Stimulated activated CD4-positive, alpha-beta T cell treated with anti-CD3 and anti-CD28 coated beads, Interleukin-12 subunit alpha, Interleukin-12 subunit beta, amount 100 ng/mL, for 48 hours (primary cell): ENCODE data around the gene MTARC2.
"Not testable (repeated sequence)": the region's sequence is repeated elsewhere in the genome, so short reads cannot be mapped to it uniquely, and the experiment has no call there.

ENCODE experiments used
- DNase-seq, 3 donors: peaks; one replicate each; pipeline ENCODE4 v3.0.0-alpha.2; 2020; ENCODE audit warnings: low read depth in 2 of 3, low spot score in 1 of 3

MTARC2 gene

GRCh38 chr1:220732137-220732536 lies 16.0 kb upstream of the MTARC2 start:
- DNase-seq: no peak

- DNase-seq: no peak
These were observed 15.5 kb upstream of the MTARC2 start for GRCh38 chr1:220732621-220733020.

DNA sequence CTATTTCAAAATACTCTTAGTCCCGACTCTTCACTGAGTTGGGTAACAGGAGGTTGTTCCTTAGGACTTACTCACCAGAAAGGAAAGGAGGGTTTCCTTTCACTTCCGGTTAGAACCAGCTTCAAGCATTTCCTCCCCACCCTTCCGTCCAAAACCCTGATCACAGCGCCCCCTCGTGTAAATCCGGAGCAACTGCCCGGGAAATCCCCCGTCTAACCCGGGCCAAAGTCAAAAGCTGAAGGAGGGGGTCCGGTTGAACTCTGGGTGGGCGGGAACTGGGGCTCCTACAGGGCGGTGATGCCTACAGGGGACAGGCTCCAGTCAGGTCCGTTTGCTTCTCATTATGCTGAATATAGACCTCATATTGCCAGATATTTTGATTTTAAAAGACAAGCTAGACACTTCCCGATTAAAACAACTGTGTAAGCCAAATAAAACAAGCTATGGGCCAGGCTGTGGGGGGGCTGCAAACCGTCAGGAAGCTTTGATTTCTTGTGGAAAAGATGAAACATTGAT lies 15.0 kb upstream of the MTARC2 start:
- DNase-seq: peak; percentile 62 to 92 (median 68)

DNA sequence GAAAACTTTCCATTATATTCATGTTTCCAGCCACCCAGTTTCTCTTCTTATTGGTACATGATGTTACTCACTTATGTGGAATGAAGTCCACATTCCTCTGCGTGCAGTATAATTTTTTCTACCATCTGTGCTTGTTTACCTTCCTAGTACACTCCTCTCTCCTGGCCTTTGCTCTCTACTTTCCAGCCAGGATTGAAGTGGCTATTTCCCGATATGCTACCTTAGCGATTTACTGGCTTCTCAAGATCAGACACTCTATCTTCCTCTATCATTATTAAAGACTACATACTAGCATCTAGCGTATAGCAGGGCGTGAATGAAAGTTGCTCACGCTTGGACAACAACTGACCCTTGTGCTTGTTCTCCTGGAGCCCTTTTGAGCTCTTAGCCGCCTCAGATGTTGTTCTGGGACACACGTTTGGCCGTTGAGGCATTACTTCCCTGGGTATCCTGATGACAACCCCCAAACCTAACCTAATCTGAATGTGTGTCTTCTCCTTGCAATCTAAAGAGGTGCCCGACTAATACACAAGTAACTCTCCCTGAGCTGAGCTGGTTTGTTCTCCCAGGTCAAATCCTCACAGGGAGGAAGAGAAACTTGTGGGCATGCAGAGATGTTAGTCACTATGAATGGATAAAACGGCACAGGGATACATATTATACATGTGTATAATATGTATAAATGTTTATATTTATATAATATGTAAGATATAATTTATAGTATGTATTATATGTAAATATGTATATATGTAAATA lies 13.4 kb upstream of the MTARC2 start:
- DNase-seq: no peak

- not testable (repeated sequence) for DNase-seq
These were observed 11.8 kb upstream of the MTARC2 start for GRCh38 chr1:220736283-220736682.

- DNase-seq: no peak
These were observed 6.8 kb upstream of the MTARC2 start for GRCh38 chr1:220741349-220741748.

- DNase-seq: no peak
These were observed 6.3 kb upstream of the MTARC2 start for GRCh38 chr1:220741825-220742224.

DNA sequence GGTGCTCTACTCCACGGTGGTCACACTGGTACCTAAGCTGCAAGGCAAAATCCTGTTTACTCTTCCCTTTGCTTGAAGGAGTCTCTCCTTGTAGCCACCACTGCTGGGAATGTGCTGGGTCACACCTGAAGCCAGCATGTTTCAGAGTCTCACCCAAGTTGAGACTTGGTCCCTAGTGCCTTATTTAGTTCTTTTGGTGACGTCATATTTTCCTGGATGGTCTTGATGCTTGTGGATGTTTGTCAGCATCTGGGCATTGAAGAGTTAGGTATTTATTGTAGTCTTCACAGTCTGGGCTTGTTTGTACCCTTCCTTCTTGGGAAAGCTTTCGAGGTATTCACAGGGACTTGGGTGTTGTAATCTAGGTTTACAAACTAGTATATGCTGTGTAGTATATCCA lies 5.6 kb upstream of the MTARC2 start:
- DNase-seq: no peak

- DNase-seq: no peak
These were observed 1.3 kb upstream of the MTARC2 start for GRCh38 chr1:220746851-220747250.

- DNase-seq: no peak
These were observed 559 bp upstream of the MTARC2 start for GRCh38 chr1:220747437-220748088.

- no peak for DNase-seq
These were observed 814 bp downstream of the MTARC2 start for GRCh38 chr1:220748936-220749335.

- no peak for DNase-seq
These were observed 2.0 kb downstream of the MTARC2 start for GRCh38 chr1:220750131-220750515.

GRCh38 chr1:220751111-220751510 lies 3.0 kb downstream of the MTARC2 start:
- no peak for DNase-seq

- DNase-seq: no peak
These were observed 6.2 kb downstream of the MTARC2 start for GRCh38 chr1:220754212-220754917.

DNA sequence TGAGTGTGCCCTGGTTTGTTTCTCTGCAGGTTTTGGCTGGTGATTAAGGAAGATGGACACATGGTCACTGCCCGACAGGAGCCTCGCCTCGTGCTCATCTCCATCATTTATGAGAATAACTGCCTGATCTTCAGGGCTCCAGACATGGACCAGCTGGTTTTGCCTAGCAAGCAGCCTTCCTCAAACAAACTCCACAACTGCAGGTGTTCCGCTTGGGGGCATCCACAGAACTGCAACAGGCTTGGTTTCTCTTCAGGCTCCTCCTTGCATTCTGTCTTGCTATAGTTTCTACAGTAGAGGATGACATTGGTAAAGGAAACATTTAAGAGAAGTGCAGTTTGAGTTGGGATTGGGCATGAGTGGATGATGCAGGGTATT lies 6.8 kb downstream of the MTARC2 start:
- no peak for DNase-seq

DNA sequence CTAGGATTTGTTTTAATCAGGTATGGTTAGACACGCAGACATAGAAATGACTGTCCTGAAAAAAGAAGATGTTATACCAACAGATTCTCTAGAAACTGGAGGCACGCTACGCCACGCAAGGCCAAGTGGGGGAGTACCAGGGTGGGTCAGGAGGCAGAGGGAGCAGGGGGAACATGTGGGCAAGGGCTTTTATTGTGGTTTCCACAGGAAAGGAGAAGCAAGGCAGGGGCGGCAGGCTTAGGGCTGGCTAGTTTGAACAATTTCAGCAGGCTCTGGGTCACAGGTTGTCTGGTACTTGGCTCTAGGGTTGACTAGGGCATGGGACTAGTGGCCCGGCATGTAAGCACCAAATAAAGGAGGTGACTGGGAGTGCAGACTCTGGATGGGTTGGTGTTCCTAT lies 7.2 kb downstream of the MTARC2 start:
- DNase-seq: no peak

GRCh38 chr1:220757441-220757840 lies 9.3 kb downstream of the MTARC2 start:
- no peak for DNase-seq

DNA sequence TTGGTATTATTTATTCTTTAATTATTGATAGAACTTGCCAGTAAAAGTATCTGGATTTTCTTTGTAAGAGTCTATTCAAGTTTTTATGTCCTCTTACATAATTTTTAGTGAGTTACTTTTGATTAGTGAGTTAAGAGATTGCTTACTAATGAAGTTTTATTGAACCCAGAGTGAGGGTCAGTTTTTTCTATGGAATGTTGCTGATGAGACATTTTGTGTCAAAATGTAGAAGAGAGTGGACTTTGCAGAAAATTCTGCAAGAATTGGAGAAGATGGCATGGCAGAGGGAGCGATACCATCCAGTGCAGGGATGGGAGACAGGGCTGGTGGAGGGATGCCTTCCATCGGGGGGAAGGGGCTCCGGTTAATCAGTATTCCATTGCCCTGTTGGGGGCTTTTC lies 11.0 kb downstream of the MTARC2 start:
- no peak for DNase-seq

DNA sequence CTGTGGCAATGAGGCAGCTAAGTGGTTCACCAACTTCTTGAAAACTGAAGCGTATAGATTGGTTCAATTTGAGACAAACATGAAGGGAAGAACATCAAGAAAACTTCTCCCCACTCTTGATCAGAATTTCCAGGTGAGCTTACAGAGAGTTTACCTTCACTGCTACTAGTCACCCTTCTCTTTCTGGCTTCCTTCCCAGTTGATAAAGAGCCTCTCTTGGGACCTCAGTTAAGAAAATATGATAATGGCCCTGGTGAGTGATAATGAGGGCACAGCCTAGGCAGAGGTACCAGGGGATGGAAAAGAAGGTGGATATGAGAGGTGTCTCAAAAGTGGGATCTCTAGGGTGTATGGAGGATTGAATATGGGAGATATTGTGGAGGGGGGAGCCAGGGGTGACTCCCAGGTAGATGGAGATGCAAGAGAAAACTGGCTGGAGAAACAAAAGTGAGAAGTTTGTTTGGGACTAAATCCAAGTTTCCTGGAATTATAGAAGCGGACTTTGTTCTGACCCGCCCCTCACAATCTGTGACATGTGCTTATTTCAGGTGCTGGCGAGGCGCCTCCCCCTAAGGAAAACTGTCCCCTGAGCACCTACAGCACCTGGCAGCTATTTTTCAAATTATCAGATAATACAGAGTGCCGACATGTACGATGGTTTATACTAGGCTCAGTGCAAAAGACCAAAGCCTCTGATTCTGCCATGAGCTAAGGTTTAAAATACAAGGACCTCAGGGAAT lies 13.7 kb downstream of the MTARC2 start:
- DNase-seq: no peak

- DNase-seq: no peak
These were observed 16.6 kb downstream of the MTARC2 start for GRCh38 chr1:220764757-220765156.
